ENCODE results near the gene TNS2.

GRCh38 chr12:53091756-53092155 lies 41.9 kb downstream of the TNS2 start:
- TF ChIP-seq CTCF (IDR thresholded peaks at IDR 0.05) (no peak), POLR2A (IDR thresholded peaks at IDR 0.05) (no peak)

Data from heart left ventricle (tissue), 13 donors.